ENCODE measurements around the gene SPATS2L. TPM values are rescaled to one million over a fixed set of nuclear protein-coding genes. Genes with fewer than 3 reads are reported as not detected.

The SPATS2L gene
- total RNA-seq, 6 donors from 2014 or later, result 57.6 to 127 (median 80.4) TPM

GRCh38 chr2:200405599-200406298, 99.3 kb downstream of the SPATS2L start:
- TF ChIP-seq POLR2AphosphoS5 (IDR thresholded peaks at IDR 0.05) (peak in 1 of 2 donors; percentile 31), CTCF (IDR thresholded peaks at IDR 0.05) (no peak), POLR2A (IDR thresholded peaks at IDR 0.05) (no peak), EP300 (IDR thresholded peaks at IDR 0.05) (peak in 2 of 4 donors; percentile 81 to 82)
- DNase-seq (no peak), ATAC-seq (ENCODE audit: low FRiP score in 2 of 2) (peak; percentile 47 to 74)
- WGBS, 2 donors, result 36 to 37% methylated on average over 1 of the region's 1 CpG
- Histone ChIP-seq H3K9me3 (no peaks in the 10 kb centered on the region), H3K36me3 (no peaks in the 10 kb centered on the region), H3K4me3 (no peak overlapping the region), H3K27ac (peak overlapping the region; percentile 29 to 72 (median 69)), H3K27me3 (no peaks in the 10 kb centered on the region), H3K4me1 (peaks cover 27 to 34% (median 32%) of the 10 kb centered on the region in 4 donors)

GRCh38 chr2:200406379-200406778, 99.9 kb downstream of the SPATS2L start:
- no peaks in the 10 kb centered on the region for H3K36me3 ChIP-seq
- H3K27ac ChIP-seq, result peak overlapping the region in 3 of 4 donors; percentile 30 to 72 (median 71)
- 46 to 49% methylated on average over 2 of the region's 2 CpGs for WGBS, 2 donors
- TF ChIP-seq POLR2AphosphoS5 (IDR thresholded peaks at IDR 0.05) (no peak), EP300 (IDR thresholded peaks at IDR 0.05) (no peak), CTCF (IDR thresholded peaks at IDR 0.05) (no peak), POLR2A (IDR thresholded peaks at IDR 0.05) (no peak)
- peaks cover 27 to 34% (median 32%) of the 10 kb centered on the region in 4 donors for H3K4me1 ChIP-seq
- ATAC-seq (ENCODE audit: low FRiP score in 2 of 2) (peak in 1 of 2 donors; percentile 61), DNase-seq (no peak)
- no peak overlapping the region for H3K4me3 ChIP-seq
- no peaks in the 10 kb centered on the region for H3K27me3 ChIP-seq
- no peaks in the 10 kb centered on the region for H3K9me3 ChIP-seq

- H3K9me3 ChIP-seq, result no peaks in the 10 kb centered on the region
- ATAC-seq (ENCODE audit: low FRiP score in 2 of 2) (peak in 1 of 2 donors; percentile 53), DNase-seq (peak in 1 of 2 donors; percentile 70)
- WGBS, 2 donors, result 82 to 84% methylated on average over 17 to 19 of the region's 19 CpGs
- H3K4me1 ChIP-seq, result peaks cover 27 to 34% (median 32%) of the 10 kb centered on the region in 4 donors
- no peaks in the 10 kb centered on the region for H3K27me3 ChIP-seq
- no peak overlapping the region for H3K4me3 ChIP-seq
- H3K36me3 ChIP-seq, result no peaks in the 10 kb centered on the region
- no peak for TF ChIP-seq CTCF (IDR thresholded peaks at IDR 0.05)
- H3K27ac ChIP-seq, result no peak overlapping the region
Measured at GRCh38 chr2:200408428-200409316, 102.2 kb downstream of the SPATS2L start.

- Histone ChIP-seq H3K9me3 (no peaks in the 10 kb centered on the region), H3K4me1 (peaks cover 10 to 18% (median 12%) of the 10 kb centered on the region in 4 donors), H3K4me3 (no peak overlapping the region), H3K27ac (no peak overlapping the region), H3K36me3 (peaks cover 0 to 3% (median under 1%) of the 10 kb centered on the region in 4 donors), H3K27me3 (no peaks in the 10 kb centered on the region)
- TF ChIP-seq POLR2AphosphoS5 (IDR thresholded peaks at IDR 0.05) (no peak), POLR2A (IDR thresholded peaks at IDR 0.05) (no peak), EP300 (IDR thresholded peaks at IDR 0.05) (no peak), CTCF (IDR thresholded peaks at IDR 0.05) (no peak)
- no peak for DNase-seq
- peak in 1 of 2 donors; percentile 67 for ATAC-seq (ENCODE audit: low FRiP score in 2 of 2)
Measured at GRCh38 chr2:200411831-200412230, 105.3 kb downstream of the SPATS2L start.
